A204.1 (cell line): ENCODE results near the gene CLBA1.
"Not testable (repeated sequence)": the region's sequence is repeated elsewhere in the genome, so short reads cannot be mapped to it uniquely, and the experiment has no call there.

Experiments used
- FAIRE-seq: peaks from 2 replicates; lab custom pipeline; 2012; peaks lifted over from hg19 to GRCh38; lab: Jason Lieb, UNC

Gene CLBA1

DNA sequence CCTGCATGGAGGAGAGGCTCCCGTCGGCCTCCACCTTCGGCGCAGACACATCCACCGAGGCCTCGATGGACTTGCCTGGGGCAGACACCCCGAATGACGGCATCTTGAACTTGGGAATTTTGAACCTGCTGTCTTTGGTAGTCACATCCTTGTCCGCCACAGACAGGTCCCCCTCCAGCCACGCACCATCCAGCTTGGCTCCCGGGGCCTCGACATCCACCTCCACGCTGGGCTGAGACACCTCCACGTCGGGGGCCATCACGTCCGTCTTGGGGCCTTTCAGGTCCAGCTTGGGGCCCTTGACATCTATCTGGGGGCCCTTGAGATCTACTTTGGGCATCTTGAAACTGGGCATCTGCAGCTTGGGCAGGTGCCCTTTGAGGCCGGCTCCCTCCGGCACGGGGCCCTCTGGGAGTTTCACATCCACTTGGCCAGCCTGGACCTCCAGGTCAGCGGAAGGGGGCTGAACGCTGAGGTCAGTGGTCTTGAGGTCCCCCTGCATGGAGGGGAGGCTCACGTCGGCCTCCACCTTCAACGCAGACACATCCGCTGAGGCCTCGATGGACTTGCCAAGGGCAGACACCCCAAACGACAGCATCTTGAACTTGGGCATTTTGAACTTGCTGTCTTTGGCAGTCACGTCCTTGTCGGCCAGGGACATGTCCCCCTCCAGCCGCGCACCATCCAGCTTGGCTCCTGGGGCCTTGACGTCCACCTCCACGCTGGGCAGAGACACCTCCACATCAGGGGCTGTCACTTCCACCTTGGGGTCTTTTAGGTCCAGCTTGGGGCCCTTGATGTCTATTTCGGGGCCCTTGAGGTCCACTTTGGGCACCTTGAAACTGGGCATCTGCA lies 37.5 kb upstream of the CLBA1 start:
- not testable (repeated sequence) for FAIRE-seq

DNA sequence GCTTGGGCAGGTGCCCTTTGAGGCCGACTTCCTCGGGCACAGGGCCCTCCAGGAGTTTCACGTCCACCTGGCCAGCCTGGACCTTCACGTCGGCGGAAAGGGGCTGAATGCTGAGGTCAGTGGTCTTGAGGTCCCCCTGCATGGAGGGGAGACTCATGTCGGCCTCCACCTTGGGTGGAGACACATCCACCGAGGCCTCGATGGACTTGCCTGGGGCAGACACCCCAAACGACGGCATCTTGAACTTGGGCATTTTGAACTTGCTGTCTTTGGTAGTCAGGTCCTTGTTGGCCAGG lies 36.9 kb upstream of the CLBA1 start:
- FAIRE-seq: no peak

DNA sequence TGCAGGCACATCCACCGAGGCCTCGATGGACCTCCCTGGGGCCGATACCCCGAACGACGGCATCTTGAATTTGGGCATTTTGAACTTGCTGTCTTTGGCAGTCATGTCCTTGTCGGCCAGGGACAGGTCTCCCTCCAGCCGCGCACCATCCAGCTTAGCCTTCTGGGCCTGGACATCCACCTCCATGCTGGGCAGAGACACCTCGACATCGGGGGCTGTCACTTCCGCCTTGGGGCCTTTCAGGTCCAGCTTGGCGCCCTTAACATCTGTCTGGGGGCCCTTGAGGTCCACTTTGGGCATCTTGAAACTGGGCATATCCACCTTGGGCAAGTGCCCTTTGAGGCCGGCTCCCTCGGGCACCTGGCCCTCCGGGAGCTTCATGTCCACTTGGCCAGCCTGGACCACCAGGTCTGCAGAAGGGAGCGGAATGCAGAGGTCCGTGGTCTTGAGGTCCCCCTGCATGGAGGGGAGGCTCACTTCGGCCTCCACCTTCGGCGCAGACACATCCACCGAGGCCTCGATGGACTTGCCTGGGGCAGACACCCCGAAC lies 36.1 kb upstream of the CLBA1 start:
- FAIRE-seq: not testable (repeated sequence)

DNA sequence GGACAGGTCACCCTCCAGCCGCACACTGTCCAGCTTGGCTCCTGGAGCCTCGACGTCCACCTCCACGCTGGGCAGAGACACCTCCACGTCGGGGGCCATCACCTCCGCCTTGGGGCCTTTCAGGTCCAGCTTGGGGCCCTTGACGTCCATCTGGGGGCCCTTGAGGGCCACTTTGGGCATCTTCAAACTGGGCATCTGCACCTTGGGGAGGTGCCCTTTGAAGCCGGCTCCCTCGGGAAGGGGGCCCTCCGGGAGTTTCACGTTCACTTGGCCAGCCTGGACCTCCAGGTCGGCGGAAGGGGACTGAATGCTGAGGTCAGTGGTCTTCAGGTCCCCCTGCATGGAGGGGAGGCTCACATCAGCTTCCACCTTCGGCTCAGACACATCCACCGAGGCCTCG lies 35.6 kb upstream of the CLBA1 start:
- FAIRE-seq: no peak

DNA sequence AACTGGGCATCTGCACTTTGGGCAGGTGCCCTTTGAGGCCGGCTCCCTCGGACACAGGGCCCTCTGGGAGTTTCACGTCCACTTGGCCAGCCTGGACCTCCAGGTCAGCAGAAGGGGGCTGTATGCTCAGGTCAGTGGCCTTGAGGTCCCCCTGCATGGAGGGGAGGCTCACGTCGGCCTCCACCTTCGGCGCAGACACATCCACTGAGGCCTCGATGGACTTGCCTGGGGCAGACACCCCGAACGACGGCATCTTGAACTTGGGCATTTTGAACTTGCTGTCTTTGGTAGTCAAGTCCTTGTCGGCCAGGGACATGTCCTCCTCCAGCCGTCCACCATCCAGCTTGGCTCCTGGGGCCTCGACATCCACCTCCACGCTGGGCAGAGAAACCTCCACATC lies 34.9 kb upstream of the CLBA1 start:
- not testable (repeated sequence) for FAIRE-seq

DNA sequence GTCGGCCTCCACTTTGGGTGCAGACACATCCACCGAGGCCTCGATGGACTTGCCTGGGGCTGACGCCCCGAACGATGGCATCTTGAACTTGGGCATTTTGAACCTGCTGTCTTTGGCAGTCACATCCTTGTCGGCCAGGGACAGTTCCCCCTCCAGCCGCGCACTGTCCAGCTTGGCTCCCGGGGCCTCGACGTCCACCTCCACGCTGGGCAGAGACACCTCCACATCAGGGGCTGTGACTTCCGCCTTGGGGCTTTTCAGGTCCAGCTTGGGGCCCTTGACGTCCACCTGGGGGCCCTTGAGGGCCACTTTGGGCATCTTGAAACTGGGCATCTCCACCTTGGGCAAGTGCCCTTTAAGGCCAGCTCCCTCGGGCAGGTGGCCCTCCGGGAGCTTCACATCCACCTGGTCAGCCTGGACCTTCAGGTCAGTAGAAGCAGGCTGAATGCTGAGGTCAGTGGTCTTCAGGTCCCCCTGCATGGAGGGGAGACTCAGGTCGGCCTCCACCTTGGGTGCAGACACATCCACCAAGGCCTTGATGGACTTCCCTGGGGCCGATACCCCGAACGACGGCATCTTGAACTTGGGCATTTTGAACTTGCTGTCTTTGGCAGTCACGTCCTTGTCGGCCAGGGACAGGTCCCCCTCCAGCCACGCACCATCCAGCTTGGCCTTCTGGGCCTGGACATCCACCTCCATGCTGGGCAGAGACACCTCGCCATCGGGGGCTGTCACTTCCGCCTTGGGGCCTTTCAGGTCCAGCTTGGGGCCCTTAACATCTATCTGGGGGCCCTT lies 33.5 kb upstream of the CLBA1 start:
- not testable (repeated sequence) for FAIRE-seq

DNA sequence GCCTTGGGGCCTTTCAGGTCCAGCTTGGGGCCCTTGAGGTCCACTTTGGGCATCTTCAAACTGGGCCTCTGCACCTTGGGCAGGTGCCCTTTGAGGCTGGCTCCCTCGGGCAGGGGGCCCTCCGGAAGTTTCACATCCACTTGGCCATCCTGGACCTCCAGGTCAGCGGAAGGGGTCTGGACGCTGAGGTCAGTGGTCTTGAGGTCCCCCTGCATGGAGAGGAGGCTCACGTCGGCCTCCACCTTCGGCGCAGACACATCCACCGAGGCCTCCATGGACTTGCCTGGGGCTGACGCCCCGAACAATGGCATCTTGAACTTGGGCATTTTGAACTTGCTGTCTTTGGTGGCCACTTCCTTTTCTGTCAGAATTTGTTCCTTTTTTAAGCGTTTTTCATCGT lies 32.5 kb upstream of the CLBA1 start:
- FAIRE-seq: no peak

DNA sequence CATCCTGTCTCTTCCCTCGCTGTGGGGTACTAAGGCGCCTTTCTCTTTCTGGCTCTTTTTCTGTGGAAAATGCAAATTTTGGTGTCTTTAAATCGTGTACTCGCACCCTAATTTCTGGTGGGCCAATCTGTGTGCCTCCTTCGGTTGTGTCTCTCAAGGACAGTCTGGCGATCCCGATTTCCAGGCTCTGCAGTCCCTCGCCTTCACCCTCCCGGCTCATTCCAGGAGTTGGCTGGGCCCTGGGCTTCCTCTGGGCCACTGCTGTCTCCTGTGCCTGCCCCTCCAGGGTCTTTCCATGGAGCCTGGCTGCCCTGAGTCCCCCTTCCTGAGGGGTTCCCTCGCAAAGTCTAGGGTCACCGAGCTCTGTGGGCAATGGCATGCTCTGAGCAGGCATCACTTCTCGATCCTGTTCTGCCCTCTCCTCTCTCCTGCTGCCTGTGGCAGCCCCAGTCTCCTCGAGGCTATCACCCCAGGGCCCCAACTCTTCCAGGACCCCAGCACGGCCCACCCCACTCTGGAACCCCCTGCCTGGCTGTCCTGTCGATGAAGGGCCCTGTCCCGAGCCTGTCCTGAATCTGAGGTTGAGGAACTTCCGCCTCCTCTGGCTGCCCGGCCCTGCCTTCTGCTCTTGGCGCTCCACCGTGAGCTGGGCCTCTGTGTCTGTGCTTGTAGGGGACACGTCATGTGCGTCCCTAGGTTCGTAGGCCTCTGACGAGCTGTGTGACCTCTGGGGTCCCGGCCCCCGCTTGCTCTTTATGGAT lies 31.5 kb upstream of the CLBA1 start:
- no peak for FAIRE-seq

DNA sequence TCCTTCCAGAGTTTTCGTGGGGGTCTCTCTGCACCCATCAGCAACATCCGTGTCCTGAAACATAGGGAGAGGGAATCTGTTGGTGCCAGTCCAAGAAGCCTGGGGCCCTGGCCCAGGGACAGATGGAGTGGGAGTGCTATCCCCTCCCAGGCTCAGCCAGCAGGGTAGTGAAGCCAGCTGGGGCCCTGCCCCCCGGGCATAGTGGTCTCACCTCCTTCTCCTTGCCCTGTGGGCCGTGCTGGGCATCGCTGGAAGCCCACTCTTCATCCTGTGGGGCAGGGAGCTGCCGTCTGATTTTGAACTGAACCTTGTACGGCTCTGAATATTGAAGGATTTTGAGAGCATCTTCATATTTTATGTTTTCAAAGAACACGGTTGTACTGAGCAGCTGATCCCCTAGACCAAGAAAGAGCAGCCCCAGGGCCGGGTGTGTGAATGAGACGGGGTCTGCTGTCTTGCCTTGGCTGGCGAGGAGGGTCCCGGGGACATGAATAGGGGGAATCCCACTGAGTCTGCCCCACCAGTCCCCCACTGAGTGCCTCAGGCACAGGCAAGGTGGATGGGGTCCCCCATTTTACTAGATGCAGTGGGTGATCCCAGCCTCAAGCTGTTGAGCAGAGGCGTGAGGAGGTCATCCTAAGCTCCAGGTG lies 30.7 kb upstream of the CLBA1 start:
- no peak for FAIRE-seq

DNA sequence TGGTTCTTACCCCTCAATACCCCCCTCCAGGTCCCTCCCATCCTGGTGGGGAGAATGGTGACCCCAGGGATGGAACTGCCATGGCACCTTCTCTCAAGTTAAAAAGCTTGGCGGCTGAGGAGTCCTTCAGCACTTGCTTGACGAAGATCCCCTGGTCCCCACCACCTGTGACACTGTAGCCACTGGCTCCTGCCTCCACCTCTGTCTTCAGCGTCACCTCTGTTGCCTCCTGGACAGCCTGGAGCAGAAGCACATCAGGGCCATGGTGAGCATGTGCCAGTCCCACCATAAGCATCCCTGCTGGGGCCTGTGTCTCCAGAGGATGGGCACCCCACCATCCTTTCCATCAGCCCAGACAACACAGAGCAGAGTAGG lies 30.2 kb upstream of the CLBA1 start:
- FAIRE-seq: no peak

DNA sequence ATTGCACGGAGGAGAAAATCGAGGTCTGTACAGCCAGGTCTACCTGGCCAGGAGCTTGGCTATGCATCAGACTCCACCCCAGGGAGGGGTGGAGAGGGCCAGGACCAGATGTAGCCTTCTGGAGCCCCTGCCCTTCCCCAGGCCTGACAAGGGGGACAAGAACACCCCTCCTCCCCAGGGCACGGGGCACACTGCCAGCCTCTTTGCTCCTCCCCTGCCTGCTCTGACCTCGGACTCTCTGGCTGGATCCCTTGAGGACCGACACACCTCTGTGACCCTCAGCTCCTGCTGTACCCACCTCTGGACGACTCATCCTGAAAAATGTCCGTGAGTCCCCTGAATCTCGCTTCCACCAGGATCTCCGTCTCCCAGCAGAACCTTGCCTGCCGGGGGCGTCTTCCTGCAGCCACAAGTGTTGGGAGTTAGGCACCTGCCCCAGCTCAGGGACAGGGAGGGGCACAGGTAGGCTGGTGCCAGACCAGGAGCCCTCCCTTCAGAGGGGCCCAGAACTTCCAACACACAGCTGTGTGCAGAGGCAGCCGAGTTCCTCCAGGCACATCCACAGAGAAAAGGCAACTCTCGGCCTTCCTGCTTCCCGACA lies 29.2 kb upstream of the CLBA1 start:
- no peak for FAIRE-seq

DNA sequence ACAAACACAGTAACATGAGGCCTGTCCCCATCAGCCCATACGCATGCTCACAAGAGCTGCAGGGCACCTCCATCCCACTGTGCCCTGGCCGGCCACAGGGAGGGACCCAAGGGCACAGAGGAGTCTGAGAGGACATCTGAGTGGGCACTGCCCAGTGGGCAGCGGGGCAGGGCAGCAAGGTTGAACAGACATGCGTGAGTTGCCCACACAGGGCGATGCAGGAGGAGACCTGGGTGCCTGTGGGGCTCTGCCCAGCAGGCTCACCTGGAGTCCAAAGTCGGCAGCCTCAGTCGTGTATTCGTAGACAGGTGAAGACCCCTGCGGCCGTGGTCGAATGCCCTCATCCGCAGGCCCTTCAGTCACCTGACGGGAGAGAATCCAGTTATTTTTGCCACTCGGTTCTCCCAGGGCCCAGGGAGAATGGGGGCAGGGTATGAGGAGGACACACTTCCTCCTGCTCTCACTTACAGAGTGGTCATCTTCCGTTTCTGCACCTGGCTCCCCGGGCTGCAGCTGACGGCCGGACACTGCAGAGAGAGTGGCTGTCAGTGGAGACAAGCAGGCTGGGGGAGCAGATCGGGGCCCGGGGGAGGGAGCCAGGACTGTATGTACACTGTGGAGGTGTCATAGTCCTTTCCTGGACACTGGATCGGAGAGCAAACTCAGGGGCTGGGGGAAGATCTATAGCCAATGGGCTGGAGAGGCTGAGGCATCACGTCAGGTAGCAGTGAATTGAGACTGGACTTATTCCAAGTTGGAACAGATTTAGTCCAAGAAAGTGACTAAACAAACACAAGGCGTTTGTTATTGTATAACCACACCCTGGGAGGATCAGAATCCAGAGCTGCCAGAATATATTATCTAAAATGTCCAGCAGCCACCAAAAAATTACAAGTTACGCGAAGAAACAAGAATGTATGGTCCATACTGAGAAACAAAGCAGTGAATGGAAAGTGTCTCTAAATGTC lies 28.2 kb upstream of the CLBA1 start:
- FAIRE-seq: no peak

DNA sequence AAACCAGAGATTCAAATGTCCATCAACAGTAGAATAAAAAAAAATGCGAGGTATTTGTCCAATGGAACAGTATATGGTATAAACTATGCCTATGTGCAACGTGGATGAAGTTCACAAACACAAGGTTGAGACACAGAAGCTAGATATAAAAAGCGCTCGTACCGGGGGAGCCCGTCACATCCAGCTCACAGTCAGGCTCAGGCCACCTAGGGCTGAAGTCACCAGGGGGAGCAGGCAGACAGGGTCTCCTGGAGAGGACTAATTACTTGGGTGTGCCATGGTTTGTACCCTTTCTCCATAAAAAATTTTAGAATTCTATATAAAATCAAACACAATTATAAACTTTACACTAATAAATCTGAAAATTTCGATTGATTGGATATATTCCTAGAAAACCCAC lies 21.0 kb upstream of the CLBA1 start:
- no peak for FAIRE-seq

DNA sequence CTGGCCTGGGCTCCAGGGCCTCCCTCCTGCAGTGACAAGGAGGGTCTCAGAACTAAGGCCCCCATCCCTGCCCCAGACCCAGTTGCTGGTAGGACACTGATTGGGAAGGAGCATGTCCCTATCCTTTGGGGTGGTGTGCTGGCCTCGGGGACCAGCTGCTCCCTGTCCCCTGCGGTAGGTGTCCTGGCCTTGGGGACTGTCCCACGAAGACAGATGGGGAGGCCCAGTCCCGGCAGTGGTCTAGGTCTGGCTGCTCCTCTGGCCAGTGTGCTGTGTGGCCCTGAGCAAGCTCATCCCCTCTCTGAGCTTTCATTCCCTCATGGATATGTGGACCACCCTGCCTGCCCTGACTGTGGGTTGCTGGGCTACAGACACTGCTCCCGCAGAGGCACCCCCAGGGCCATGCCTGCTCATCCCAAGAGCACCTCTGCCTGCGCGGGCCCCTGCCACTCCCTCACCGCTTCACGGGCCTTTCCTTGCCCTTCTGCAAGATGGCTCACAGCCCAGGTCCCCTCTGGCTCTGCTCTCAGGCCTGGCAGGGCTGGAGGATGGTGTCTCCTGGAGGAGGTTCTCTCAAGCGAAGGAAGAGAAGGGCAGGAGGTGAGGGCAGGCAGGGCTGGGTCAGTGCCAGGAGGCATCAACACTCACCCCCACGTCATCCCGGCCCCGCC lies 19.9 kb upstream of the CLBA1 start:
- FAIRE-seq: no peak

DNA sequence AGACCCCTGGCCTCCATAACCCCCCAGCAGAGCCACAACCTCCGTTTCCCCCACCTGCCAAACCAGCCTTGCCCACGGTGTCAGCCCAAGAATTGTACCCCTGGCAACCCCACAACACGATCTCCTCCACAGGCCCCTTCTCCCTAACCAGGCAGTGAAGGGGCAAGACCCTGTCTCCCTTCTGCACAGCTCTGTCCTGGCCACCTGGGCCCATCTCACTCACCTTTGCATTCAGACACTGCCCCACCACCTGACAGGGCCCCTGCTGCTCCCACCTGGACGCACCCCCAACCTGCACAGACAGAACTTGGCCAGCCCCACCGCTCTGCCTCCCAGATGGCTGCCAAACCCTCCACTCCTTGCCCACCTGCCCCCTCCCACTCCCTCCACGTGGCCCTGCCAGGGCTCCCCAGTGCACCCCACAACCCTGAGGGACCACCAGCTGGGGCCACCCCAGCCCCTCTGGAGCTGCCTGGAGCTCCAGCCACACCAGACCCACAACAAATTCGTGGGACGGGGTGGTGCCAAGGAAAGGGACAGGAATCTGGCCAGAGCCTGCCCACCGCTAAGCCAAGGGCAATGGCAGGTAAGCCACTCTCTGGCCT lies 19.2 kb upstream of the CLBA1 start:
- FAIRE-seq: no peak

DNA sequence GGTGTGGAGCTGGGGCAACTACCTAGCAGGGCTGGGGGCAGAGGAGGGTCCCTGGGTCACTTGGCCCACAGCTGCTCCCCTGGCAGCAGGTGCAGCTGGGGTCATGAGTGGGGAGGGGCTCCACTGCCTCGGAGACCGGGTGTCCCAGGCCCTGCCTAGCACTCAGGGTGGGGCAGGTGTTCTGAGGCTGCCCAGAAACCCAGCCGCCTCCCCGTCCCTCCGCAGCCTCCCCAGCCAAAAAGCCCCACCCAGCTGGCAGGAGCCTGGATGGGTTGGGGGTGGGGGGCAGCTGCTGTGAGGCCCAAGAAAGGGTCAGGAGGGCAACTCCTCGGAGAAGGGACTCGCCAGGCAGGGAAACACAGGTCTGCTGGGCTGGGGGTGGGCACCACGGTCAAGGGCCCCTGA lies 18.6 kb upstream of the CLBA1 start:
- FAIRE-seq: no peak

DNA sequence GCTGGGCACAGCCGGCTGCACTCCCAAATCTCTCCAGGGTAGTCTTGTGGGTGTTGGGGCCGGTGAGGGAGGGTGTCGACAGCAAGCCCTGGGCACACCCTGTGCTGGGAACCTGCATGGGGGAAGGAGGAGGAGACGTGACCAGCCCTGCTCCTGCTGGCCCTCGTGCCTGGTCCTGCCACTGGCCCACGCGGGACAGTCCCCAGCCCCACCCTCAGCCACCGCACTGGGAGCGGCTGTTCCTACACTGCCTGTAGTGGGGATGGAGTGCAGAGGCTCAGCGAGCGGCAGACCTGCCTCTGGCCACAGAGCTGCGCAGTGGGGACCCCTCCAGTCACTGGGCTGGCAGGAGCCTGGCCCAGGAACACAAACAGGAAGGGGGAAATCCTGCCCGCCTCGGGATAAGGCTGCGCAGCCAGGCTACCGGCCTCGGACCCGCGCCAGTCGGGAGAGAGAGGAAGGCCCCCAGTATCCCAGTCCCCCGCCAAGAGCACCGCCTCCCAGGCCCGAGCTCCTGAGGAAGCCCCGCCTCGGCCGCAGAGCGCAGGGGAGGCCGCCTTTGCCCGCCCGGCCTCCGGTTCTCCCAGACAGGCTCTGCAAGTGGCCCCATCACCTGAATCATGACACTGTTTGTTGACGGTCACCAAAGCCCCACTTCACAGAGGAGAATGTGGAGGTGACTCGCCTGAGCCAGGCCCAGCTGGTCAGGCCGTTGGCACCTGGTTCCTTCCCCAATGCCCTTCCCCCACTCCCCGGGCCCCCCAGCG lies 18.0 kb upstream of the CLBA1 start:
- FAIRE-seq: no peak

DNA sequence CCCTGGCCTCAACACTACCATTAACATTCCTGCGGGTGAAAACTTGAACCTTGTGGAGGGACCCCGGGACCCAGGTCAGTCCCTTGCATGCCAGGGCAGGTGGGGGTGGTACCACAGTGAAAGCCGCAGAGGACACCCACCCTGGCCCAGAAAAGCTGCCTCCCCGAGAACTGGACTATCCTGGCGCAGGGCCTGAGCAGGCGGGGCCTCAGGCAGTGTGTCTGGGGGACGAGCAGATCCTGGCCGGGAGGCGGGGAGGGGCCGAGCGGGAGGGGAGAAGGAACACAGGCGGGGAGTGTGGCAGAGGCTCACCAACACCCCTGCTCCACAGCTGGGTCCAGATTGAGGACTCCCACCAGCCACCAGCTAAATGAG lies 17.4 kb upstream of the CLBA1 start:
- FAIRE-seq: no peak
